Daoy (cell line): Measurements from ENCODE around the gene PPARA. TPM values are rescaled to one million over a fixed set of nuclear protein-coding genes. Genes with fewer than 3 reads are reported as not detected.

Experiments used
- DNase-seq: peaks from one replicate; pipeline ENCODE4 v3.0.0-alpha.2; 2015; ENCODE audit warnings: low read depth
- total RNA-seq: library from RNA; depleted of rRNA; stranded (reverse); fragments of >200 nt; shearing (Covaris generic); gene quantifications from 2 replicates; pipeline ENCODE4 v1.2.3, GENCODE V29; 2014

Gene PPARA
- total RNA-seq, 1 experiment from 2014 or later = 1.3 TPM

DNA sequence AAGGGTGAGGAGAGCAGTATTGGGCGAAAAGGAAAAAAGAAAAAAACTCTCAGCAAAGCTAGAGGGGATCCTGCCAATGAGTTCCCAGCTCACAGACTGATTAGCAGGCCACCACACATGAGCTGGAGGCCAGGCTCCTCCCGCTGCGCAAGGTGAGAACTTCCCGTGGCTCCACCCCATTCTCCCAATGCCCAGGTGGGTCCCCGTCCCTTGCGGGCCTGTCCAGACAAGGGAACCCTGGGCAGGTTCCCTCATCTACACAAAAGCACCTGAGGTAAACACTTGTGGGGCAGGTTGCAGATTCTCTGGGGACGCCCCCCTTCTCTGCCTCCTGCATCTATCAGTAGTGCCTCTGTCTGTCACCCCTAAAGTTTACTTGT, 53.3 kb downstream of the PPARA start:
- DNase-seq = no peak

DNA sequence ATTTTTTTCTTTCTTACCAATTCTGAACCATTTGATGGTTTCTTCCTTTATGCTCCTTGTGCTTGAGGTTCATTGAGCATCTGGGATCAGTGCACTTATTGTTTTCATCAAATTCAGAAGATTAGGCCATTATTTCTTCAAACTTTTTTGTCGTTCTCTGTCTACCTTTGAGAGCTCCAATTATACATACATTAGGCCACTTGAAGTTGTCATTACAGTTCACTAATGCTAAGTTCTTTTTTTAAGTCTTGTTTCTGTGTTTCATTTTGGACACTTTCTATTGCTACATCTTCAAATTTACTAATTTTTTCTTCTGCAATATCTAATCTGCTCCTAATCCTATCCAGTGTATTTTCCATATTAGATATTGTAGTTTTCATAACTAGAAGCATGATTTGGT, 58.9 kb downstream of the PPARA start:
- no peak for DNase-seq

GRCh38 chr22:46212195-46212594, 61.9 kb downstream of the PPARA start:
- no peak for DNase-seq

DNA sequence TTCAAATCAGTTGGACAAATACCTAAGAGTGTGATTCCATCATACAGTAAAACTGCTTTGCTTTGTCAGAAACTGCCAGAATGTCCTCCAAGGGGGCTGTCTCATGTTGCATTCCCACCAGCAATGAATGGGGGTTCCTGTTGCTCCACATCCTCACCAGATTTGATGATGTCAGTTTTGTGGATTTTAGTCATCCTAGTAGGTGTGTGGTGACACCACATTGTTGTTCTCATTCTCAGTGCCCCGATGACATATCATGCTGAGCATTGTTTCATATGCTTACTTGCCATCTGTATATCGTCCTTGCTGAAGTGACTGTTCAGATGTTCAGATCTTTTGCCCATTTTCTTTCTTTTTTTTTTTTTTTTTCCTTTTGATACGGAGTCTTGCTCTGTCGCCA, 62.7 kb downstream of the PPARA start:
- no peak for DNase-seq

DNA sequence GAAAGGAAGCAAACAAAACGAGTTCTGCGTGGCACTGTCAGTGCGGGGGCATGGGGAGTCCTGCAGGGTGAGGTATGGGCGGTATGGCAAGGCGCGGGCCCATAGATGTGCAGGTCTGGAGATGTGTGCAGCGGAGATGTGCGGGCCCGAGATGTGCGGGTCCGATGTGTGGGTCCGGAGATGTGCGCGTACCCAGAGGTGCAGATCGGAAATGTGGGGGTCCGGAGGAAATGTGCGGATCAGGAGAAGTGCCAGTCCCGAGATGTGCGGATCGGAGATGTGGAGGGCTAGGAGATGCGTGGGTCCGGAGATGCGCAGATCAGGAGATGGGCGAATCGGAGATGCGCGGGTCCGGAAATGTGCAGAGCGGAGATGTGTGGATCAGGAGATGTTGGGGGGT, 63.8 kb downstream of the PPARA start:
- no peak for DNase-seq

GRCh38 chr22:46214616-46215015, 64.3 kb downstream of the PPARA start:
- DNase-seq = no peak

DNA sequence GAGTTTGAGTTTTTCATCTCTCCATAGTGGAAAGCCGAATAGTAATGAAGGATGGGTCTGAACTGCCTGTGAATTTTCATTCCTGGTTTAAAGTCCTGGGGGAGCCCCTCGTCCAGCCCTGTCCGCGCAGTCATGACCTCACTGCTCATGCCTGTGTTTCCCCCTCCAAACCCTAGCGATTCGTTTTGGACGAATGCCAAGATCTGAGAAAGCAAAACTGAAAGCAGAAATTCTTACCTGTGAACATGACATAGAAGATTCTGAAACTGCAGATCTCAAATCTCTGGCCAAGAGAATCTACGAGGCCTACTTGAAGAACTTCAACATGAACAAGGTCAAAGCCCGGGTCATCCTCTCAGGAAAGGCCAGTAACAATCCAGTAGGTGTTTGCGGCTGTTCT, 69.3 kb downstream of the PPARA start:
- no peak for DNase-seq

DNA sequence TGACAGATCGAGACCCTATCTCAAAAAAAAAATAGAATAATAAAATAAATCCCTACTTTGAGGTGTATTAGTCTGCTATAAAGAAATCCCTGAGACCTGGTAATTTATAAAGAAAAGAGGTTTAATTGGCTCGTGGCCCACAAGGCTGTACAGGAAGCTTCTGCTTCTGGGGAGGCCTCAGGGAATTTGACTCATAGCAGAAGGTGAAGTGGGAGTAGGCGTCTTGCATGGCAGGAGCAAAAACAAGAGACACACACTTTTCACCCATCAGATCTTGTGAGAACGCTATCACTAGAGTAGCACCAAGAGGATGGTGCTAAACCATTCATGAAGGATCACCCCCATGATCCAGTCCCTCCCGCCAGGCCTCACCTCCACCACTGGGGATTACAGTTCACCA, 70.6 kb downstream of the PPARA start:
- DNase-seq = no peak

DNA sequence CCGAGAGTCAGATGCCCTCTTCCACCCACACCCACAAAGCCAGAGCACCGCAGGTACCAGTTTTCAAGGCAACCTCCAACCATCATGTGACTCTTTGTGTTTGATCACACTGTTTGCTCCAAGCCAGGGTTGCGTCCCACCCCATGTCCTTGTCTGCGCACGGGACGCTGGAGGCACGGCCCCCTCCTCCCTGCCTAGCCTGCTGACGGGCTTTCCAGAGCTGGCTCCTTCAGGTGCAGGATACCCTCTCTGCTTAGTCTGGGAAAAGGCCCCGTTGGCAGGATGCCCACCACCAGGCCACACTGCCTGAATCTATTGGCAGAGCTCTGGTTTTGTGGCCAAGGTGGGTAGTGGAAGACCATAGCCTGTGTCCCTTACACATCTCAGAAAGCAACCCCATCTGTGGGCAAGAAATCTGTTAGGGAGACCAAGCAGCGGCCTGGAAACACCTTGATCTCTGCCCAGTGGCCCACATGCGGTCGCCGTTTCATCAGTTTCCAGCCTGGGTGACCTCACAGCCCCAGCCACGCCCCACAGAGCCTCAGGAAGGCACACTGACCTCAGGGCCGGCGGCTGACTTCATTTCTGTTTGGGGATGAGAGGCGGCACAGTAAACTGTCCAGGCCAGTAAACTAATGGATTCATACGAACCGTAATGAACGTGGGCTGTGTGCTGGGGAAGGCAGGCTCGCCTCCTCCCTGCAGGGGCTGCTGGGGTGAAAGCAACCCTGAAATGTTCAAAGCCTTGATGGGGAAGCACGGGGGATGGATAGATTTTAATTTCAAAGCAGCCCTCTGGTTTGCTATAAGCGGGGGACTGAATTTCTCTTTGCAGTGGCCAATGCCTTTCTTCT, 73.9 kb downstream of the PPARA start:
- no peak for DNase-seq

DNA sequence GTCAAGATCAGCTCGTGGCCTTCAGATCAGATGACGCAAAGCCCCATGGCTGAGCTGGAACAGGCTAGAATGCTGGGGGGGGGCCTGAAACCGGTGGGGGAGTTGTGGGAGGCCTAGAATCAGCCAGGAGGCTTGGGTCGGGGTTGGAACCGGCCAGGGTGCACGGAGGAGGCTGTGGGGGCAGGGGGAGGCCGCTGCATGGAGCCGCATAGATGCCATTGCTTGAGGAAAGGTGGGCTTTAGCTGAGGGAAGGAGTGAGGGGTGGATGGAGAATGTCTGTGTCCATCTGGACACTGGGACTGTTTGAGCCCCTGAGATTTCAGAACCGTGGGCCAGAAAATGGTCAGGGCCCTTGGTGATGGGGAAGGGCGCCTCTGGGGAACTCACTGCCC, 74.6 kb downstream of the PPARA start:
- DNase-seq = no peak

GRCh38 chr22:46225631-46226030, 75.3 kb downstream of the PPARA start:
- DNase-seq = no peak

GRCh38 chr22:46226577-46226976, 76.3 kb downstream of the PPARA start:
- DNase-seq = no peak

DNA sequence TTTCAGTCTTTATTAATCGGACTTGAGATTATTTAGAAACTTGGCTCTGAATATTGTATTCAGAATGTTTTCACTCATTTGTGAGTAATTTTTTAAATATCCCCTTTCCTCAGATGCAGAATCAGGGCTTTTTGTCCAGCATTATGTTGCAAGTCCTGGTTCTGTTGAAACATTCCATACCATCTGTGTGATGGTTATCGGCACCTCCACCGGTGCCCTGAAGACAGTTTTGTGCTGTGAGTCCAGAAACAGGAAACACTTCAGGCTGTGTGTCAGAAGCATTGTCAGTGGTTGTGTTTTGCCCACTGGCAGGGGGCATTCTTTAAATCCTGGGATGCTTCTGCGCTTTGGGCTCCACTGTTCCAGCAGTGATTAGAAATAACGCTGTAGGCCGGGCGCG, 79.4 kb downstream of the PPARA start:
- no peak for DNase-seq

- DNase-seq = no peak
Observed at GRCh38 chr22:46230262-46230901, 80.1 kb downstream of the PPARA start.

GRCh38 chr22:46233231-46233630, 82.9 kb downstream of the PPARA start:
- peak; percentile 77 for DNase-seq

- DNase-seq = no peak
Observed at GRCh38 chr22:46234969-46235368, 84.6 kb downstream of the PPARA start.

GRCh38 chr22:46237453-46238124, 87.3 kb downstream of the PPARA start:
- DNase-seq = no peak

DNA sequence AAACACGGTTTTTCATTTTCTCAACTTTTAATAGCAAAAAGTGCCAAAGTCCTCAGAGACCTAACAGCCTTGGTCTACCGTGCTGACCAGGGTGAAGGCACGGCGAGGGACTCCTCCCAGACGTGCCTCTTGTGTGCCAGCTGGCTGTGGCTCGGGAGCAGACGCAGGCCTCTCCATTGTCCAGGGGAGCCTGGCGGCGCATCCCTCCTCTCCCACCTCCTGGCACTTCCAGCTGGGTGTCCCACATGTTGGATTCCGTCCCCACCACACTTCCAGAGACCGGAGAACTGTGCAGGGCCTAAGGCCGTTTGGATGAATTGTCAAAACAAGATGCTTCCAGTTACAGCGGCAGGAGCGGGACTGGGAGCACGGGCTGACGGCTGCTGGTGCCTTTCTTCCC, 88.2 kb downstream of the PPARA start:
- no peak for DNase-seq

DNA sequence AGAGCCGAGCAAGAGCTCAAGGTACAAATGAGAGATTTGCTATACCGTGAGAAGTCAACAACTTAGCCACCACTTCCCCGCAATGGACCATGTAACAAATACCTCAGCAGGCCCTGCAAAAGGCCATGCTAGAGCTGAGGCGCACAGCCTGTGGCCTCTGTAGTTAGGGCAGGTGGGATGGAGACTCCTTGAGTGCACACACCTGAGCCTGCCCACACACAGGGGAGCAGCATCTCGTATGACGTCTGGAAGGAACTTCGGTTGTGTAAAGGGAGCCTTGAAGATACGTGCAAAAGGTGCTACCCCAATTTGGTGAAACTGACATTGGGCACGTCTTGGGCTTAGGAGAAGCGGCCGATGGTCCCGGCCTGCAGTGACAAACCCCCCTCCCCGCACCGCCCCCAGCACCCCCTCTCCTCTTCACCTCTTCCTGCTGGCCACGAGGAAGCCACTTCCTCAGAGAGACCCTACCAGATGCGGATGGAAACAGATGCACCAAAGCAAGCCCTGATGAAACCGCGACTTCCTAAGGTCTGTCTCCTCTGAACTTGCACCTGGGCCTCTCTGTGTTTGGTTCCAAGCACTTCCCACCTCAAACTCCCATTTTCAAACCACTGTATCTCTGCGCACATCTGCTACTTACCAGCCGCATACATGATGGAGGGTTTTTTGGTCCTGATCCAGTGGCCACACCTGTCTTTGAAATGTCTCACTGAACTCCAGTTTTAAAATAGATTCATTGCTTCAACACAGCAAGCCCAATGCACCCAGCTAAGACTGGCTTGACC, 89.1 kb downstream of the PPARA start:
- no peak for DNase-seq

DNA sequence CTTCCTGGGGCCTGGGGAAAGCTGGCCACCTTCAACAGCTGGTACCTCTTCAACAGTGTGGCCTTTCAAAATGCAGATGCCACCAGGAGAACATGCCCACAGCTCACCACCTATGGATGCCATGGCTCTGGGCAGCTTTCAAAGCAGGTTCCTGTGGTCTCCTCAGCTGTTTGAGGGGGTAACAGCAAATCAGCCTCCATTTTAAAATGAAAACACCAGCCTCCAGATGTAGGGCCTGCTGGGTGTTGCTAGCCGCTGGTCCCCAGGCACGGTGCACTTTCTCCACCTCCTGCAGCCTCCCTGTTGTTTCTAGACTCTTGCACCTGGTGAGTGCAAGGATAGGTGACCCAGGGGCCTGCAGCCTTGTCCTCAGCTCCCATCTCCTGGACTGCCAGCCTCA, 89.7 kb downstream of the PPARA start:
- DNase-seq = no peak

GRCh38 chr22:46240506-46240905, 90.2 kb downstream of the PPARA start:
- no peak for DNase-seq

GRCh38 chr22:46240907-46241306, 90.6 kb downstream of the PPARA start:
- DNase-seq = no peak
